Lower leg skin (tissue), 4 donors: ENCODE data around the gene FGF18. TPM values are rescaled to one million over a fixed set of nuclear protein-coding genes. Genes with fewer than 3 reads are reported as not detected.
"Not testable (repeated sequence)": the region's sequence is repeated elsewhere in the genome, so short reads cannot be mapped to it uniquely, and the experiment has no call there.

ENCODE experiments used
- DNase-seq, 2 donors: peaks; one replicate each; pipeline ENCODE4 v3.0.0-alpha.2; 2019; ENCODE audit warnings: low spot score in 2 of 2
- H3K4me3 ChIP-seq: fragments of 200-600 bp; sonication (generic); 2 replicates; pipeline ENCODE4 v1.5.1; 2017; ENCODE audit warnings: mild to moderate bottlenecking, low read depth; ENCODE audit not compliant: poor library complexity, severe bottlenecking
- POLR2A ChIP-seq, 2 donors: fragments of 450-650 bp; IDR thresholded peaks; one replicate each; pipeline ENCODE4 v1.6.1; 2016 to 2017; ENCODE audit warnings: antibody characterized with exemption in 2 of 2, mild to moderate bottlenecking in 1 of 2, moderate library complexity in 1 of 2
- WGBS, 2 donors: methylation state at CpG; one replicate each; pipeline ENCODE4 v1.1.5; 2018; 5-methylcytosine and 5-hydroxymethylcytosine counted together
- intact Hi-C: fragments of 100-400 bp; cut with DNase I; formaldehyde crosslinking; loops from one replicate; pipeline ENCODE4 v1.15.0; 2023; ENCODE audit warnings: low total_unique reads
- total RNA-seq, 4 donors: library from RNA; depleted of rRNA; stranded (reverse); fragments of >200 nt; gene quantifications; one replicate each; pipeline ENCODE4 v1.1.0, GENCODE V29; 2016
- TF ChIP-seq, protein P1 (sequence below), 3 donors: fragments of 450-650 bp; IDR thresholded peaks; one replicate each; pipeline ENCODE4 v1.5.1; 2016; ENCODE audit warnings: antibody characterized with exemption in 3 of 3, mild to moderate bottlenecking in 3 of 3, moderate library complexity in 2 of 3

FGF18 gene
- 1 to 10 TPM in 1 of 4 donors, under 1 TPM in 1, not detected in 2; 0.27 to 2.5 TPM for total RNA-seq

DNA sequence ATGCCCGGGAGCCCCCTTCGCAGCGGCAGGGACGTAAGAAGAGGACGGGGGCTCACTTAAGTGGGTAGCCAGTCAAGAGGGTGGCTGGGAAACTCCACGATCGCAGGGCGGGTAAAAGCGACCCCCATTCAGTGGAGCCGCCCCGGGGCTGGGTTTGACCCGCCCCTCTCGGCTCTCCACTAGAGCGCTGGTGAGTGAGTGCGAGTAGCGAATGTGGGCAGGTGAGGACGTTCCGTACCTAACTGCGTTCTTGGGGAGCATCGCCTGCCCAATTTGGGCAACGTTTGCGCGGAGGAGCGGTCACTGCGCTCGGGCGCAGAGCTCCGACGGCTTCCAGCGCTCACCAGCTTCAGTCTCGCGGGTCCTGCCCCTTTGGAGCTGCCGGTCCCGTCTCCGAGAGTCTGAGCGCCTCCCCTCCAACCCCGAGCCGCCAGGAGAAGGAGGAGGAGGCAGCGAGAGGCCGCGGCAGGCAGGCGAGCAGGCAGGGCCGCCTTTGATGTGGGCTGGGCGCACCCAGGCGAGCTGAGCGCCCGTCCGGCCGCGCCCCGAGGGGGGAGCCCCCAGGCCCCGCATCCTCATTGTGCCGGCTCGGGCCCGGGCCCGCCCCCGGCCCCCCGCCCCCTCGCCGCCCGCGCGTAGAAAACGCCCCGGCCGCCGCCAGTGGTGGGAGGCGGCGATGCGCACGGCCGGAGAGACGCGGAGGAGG, at the start of gene FGF18:
Gene FGF18, plus strand, starts transcription at position 666 of the 706 bp plus-strand sequence. CDS start 553 bp downstream, outside the sequence.
- peak in 1 of 2 donors; percentile 84 for DNase-seq
- intact Hi-C loops = loop anchor here (10.0 kb wide), 1 partner anchor 636 kb away; no protein-coding TSS in a partner anchor
- TF ChIP-seq, protein P1, sequence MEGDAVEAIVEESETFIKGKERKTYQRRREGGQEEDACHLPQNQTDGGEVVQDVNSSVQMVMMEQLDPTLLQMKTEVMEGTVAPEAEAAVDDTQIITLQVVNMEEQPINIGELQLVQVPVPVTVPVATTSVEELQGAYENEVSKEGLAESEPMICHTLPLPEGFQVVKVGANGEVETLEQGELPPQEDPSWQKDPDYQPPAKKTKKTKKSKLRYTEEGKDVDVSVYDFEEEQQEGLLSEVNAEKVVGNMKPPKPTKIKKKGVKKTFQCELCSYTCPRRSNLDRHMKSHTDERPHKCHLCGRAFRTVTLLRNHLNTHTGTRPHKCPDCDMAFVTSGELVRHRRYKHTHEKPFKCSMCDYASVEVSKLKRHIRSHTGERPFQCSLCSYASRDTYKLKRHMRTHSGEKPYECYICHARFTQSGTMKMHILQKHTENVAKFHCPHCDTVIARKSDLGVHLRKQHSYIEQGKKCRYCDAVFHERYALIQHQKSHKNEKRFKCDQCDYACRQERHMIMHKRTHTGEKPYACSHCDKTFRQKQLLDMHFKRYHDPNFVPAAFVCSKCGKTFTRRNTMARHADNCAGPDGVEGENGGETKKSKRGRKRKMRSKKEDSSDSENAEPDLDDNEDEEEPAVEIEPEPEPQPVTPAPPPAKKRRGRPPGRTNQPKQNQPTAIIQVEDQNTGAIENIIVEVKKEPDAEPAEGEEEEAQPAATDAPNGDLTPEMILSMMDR (IDR thresholded peaks at IDR 0.05) = no peak
- TF ChIP-seq POLR2A (IDR thresholded peaks at IDR 0.05) = no peak
- H3K4me3 ChIP-seq = no peak within 1 kb of the TSS
- 0 to 2% methylated on average over 27 to 31 of the region's 74 CpGs for WGBS, 2 donors

- 93 to 95% methylated on average over 4 of the region's 4 CpGs for WGBS, 2 donors
- no peak for TF ChIP-seq POLR2A (IDR thresholded peaks at IDR 0.05)
- TF ChIP-seq, protein P1 (IDR thresholded peaks at IDR 0.05) = no peak
- no peak for DNase-seq
- no peak overlapping the region for H3K4me3 ChIP-seq
- intact Hi-C loops = no loop called here
Observed at GRCh38 chr5:171369898-171370297, 49.5 kb upstream of the FGF18 start.

DNA sequence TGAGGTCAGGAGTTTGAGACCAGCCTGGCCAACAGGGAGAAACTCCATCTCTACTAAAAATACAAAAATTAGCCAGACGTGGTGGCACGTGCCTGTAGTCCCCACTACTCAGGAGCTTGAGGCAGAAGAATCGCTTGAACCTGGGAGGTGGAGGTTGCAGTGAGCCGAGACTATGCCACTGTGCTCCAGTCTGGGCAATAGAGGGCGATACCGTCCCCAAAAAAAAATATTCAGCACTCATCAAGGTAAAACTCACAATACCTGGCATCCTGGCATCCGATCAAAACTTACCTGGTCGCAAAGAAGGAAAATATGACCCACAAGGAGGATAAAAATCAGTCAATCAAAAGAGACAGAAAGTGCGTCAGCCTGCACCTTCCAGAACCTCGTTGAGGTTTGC, 48.6 kb upstream of the FGF18 start:
- DNase-seq, intact Hi-C loops, H3K4me3 ChIP-seq: not testable (repeated sequence)
- 46 to 54% methylated on average over 10 of the region's 10 CpGs for WGBS, 2 donors

DNA sequence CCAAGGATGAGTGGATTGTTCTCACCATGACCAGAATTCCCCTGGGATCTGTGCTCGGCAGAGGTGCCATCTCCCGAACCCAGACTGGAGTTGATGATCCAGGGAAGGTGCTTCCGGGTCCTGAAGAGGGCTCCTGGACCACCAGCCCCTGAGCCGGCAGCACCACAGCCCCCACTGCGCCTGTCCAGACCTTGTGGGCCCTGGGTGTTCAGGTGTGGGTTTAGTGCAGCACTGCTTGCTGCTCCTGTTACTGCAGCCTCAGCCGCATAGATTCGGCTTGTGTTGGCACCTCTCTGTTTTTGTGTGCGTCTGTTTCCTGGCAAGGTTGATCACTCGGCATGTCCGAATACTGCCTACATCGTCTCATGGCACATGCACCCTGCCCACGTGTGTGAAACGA, 48.1 kb upstream of the FGF18 start:
- TF ChIP-seq, protein P1 (IDR thresholded peaks at IDR 0.05) = no peak
- TF ChIP-seq POLR2A (IDR thresholded peaks at IDR 0.05) = no peak
- 77 to 88% methylated on average over 13 of the region's 13 CpGs for WGBS, 2 donors
- DNase-seq = no peak
- intact Hi-C loops = no loop called here
- H3K4me3 ChIP-seq = no peak overlapping the region

DNA sequence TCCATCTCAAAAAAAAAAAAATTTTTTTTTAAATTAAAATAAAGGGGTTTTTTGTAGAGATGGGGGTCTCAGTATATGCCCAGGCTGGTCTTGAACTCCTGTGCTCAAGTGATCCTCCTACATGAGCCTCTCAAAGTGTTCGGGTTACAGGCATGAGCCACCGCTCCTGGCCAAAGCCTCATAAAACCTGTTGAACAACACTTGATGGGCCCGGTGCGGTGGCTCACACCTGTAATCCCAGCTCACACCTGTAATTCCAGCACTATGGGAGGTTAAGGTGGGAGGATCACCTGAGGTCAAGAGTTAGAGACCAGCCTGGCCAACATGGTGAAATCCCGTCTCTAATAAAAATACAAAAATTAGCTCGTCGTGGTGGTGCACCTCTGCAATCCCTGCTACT, 39.5 kb upstream of the FGF18 start:
- H3K4me3 ChIP-seq = no peak overlapping the region
- peak in 1 of 2 donors; percentile 72 for DNase-seq
- TF ChIP-seq, protein P1 (IDR thresholded peaks at IDR 0.05) = no peak
- TF ChIP-seq POLR2A (IDR thresholded peaks at IDR 0.05) = no peak
- intact Hi-C loops = no loop called here
- WGBS, 2 donors = 85 to 95% methylated on average over 7 of the region's 7 CpGs

DNA sequence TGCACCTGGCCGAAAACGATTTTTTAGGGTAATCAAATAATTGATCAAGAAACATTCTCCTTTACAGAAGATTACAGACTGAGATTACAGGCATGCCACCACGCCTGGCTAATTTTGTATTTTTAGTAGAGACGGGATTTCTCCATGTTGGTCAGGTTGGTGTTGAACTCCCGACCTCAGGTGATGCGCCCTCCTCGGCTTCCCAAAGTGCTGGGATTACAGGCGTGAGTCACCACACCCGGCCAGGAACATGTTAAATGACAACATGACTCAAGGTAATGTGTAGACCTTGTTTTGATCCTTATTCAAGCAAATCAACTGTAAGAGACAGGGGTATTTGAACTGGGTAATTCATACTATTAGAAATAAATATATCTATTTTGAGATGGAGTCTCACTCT, 35.0 kb upstream of the FGF18 start:
- 88 to 91% methylated on average over 9 of the region's 9 CpGs for WGBS, 2 donors
- DNase-seq = peak in 1 of 2 donors; percentile 39
- H3K4me3 ChIP-seq, intact Hi-C loops: not testable (repeated sequence)

DNA sequence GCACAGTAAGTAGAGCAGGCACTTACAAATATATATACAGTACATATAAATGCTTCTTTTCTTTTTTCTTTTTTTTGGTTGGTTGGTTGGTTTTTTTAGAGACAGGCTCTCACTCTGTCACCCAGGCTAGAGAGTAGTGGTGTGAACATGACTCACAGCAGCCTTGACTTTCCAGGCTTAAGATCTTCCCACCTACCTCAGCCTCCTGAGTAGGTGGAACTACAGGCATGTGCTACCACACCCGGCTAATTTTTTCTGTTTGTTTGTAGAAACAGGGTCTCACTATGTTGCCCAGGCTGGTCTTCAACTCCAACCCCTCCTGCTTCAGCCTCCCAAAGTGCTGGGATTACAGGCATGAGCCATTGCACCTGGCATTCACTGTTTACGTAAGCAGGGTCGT, 34.4 kb upstream of the FGF18 start:
- WGBS, 2 donors = 88 to 89% methylated on average over 3 of the region's 3 CpGs
- peak in 1 of 2 donors; percentile 26 for DNase-seq
- intact Hi-C loops, H3K4me3 ChIP-seq: not testable (repeated sequence)
